H1 (cell line): Measurements from ENCODE around the gene ITGB5. TPM values are rescaled to one million over a fixed set of nuclear protein-coding genes. Genes with fewer than 3 reads are reported as not detected.

Experiments
- CTCF ChIA-PET: fragments of 300-600 bp; sonication (Branson Sonifier 250); formaldehyde crosslinking; loops from one replicate; lab custom pipeline; 2021; ENCODE audit not compliant: partially characterized antibody; lab: Charles Lee
- POLR2A ChIA-PET: fragments of 300-600 bp; sonication (Branson Sonifier 250); formaldehyde crosslinking; loops from one replicate; lab custom pipeline; 2021; ENCODE audit warnings: inconsistent platforms; ENCODE audit not compliant: partially characterized antibody; lab: Charles Lee
- DNase-seq, 2 experiments: peaks; one replicate each; pipeline versions ENCODE4 v3.0.0 to v3.0.0-alpha.2; 2010 to 2022; ENCODE audit warnings: low spot score in 2 of 2, low read depth in 1 of 2, mixed read lengths in 1 of 2
- FAIRE-seq: peaks from 2 replicates; lab custom pipeline; 2011; peaks lifted over from hg19 to GRCh38; lab: Jason Lieb, UNC
- H2AFZ ChIP-seq: 2 replicates; pipeline ENCODE4 v1.8.1; 2012; ENCODE audit warnings: low read length, inconsistent platforms
- H2AK5ac ChIP-seq: 2 replicates; pipeline ENCODE4 v1.6.1; 2013; ENCODE audit warnings: low read depth, low read length
- H2BK120ac ChIP-seq: replicated peaks from 2 replicates; pipeline ENCODE3; 2013; ENCODE audit warnings: low read depth, low read length, inconsistent platforms
- H2BK12ac ChIP-seq: 2 replicates; pipeline ENCODE4 v1.6.1; 2013; ENCODE audit warnings: low read depth, low read length
- H2BK15ac ChIP-seq: 2 replicates; pipeline ENCODE4 v1.6.1; 2013; ENCODE audit warnings: low read length
- H2BK20ac ChIP-seq: 2 replicates; pipeline ENCODE4 v1.6.1; 2013; ENCODE audit warnings: low read length
- H2BK5ac ChIP-seq: 2 replicates; pipeline ENCODE4 v1.6.1; 2013; ENCODE audit warnings: low read depth, low read length
- H3K14ac ChIP-seq: 2 replicates; pipeline ENCODE4 v1.6.1; 2013; ENCODE audit warnings: inconsistent platforms; ENCODE audit not compliant: insufficient read length
- H3K18ac ChIP-seq: 2 replicates; pipeline ENCODE4 v1.6.1; 2013; ENCODE audit warnings: low read length; ENCODE audit errors: extremely low read depth
- H3K23ac ChIP-seq: 2 replicates; pipeline ENCODE4 v1.6.1; 2013; ENCODE audit warnings: inconsistent platforms; ENCODE audit not compliant: insufficient read length
- H3K23me2 ChIP-seq: 2 replicates; pipeline ENCODE4 v1.6.1; 2013; ENCODE audit warnings: low read depth, low read length
- H3K27ac ChIP-seq: 2 replicates; pipeline ENCODE4 v1.6.1; 2011; ENCODE audit warnings: low read depth, low read length, inconsistent platforms
- H3K27me3 ChIP-seq, 4 experiments: replicated peaks in 1 of 4; 1 replicate in 1 of 4; 2 replicates in 3 of 4; pipeline versions ENCODE4 v1.6.1 to v1.8.1; 2011 to 2013; ENCODE audit warnings: low read length in 3 of 4, mild to moderate bottlenecking in 3 of 4, inconsistent platforms in 2 of 4, mixed read lengths in 2 of 4, moderate library complexity in 1 of 4; ENCODE audit not compliant: control insufficient read depth in 3 of 4, insufficient read depth in 3 of 4; ENCODE audit errors: extremely low read depth in 1 of 4
- H3K36me3 ChIP-seq, 4 experiments: 2 replicates each; pipeline versions ENCODE4 v1.6.1 to v1.8.1; 2011 to 2013; ENCODE audit warnings: mild to moderate bottlenecking in 4 of 4, low read length in 3 of 4, moderate library complexity in 2 of 4, control low read depth in 1 of 4, inconsistent platforms in 1 of 4; ENCODE audit not compliant: insufficient read depth in 4 of 4, control insufficient read depth in 2 of 4
- H3K4ac ChIP-seq: replicated peaks from 2 replicates; pipeline ENCODE3; 2013; ENCODE audit warnings: low read length, low read depth, mixed read lengths, inconsistent platforms; ENCODE audit not compliant: insufficient read length
- H3K4me1 ChIP-seq, 4 experiments: replicated peaks in 1 of 4; 1 replicate in 1 of 4; 2 replicates in 3 of 4; pipeline versions ENCODE4 v1.6.1 to v1.8.1; 2011 to 2013; ENCODE audit warnings: low read length in 3 of 4, inconsistent platforms in 2 of 4, mixed read lengths in 1 of 4; ENCODE audit not compliant: insufficient read depth in 4 of 4, control insufficient read depth in 3 of 4
- H3K4me2 ChIP-seq, 2 experiments: 2 replicates each; pipeline versions ENCODE4 v1.6.1 to v1.8.1; 2011 to 2013; ENCODE audit warnings: low read depth in 2 of 2, low read length in 2 of 2, control low read depth in 1 of 2, inconsistent platforms in 1 of 2, mild to moderate bottlenecking in 1 of 2; ENCODE audit not compliant: insufficient read depth in 1 of 2
- H3K4me3 ChIP-seq, 4 experiments: fragments of 200-600, 300-600 bp in 1 of 4; sonication (generic), shearing (Covaris generic), sonication (Bioruptor Twin) in 1 of 4; 2 replicates each; pipeline versions ENCODE4 v1.5.1 to v1.8.1; 2011 to 2016; ENCODE audit warnings: low read length in 4 of 4, low read depth in 3 of 4, control low read depth in 2 of 4, inconsistent platforms in 2 of 4, mild to moderate bottlenecking in 2 of 4, mixed read lengths in 1 of 4, moderate library complexity in 1 of 4; ENCODE audit not compliant: insufficient read depth in 2 of 4; ENCODE audit errors: extremely low read depth in 1 of 4
- H3K56ac ChIP-seq: replicated peaks from 2 replicates; pipeline ENCODE3; 2013; ENCODE audit warnings: low read depth, mild to moderate bottlenecking, mixed read lengths, low read length, inconsistent platforms; ENCODE audit not compliant: insufficient read length
- H3K79me1 ChIP-seq: 2 replicates; pipeline ENCODE4 v1.6.1; 2013; ENCODE audit warnings: low read depth, low read length, control low read depth
- H3K79me2 ChIP-seq, 2 experiments: 2 replicates each; pipeline versions ENCODE4 v1.6.1 to v1.8.1; 2012 to 2013; ENCODE audit warnings: low read length in 2 of 2, mild to moderate bottlenecking in 2 of 2, inconsistent platforms in 1 of 2; ENCODE audit not compliant: insufficient read depth in 2 of 2, control insufficient read depth in 1 of 2
- H3K9ac ChIP-seq, 4 experiments: replicated peaks in 1 of 4; 1 replicate in 1 of 4; 2 replicates in 3 of 4; pipeline versions ENCODE4 v1.6.1 to v1.8.1; 2011 to 2013; ENCODE audit warnings: low read depth in 3 of 4, low read length in 3 of 4, control low read depth in 2 of 4, mild to moderate bottlenecking in 2 of 4, moderate library complexity in 2 of 4, inconsistent platforms in 1 of 4; ENCODE audit errors: extremely low read depth in 1 of 4
- H3K9me3 ChIP-seq, 2 experiments: 2 replicates each; pipeline versions ENCODE4 v1.6.1 to v1.8.1; 2012 to 2013; ENCODE audit warnings: mild to moderate bottlenecking in 2 of 2, moderate library complexity in 2 of 2, control low read depth in 1 of 2, inconsistent platforms in 1 of 2, low read depth in 1 of 2, low read length in 1 of 2, mixed read lengths in 1 of 2; ENCODE audit not compliant: insufficient read depth in 2 of 2
- H4K20me1 ChIP-seq, 2 experiments: replicated peaks in 1 of 2; 2 replicates each; pipeline versions ENCODE3 to v1.8.1; 2011 to 2013; ENCODE audit warnings: inconsistent platforms in 2 of 2, low read length in 2 of 2, mild to moderate bottlenecking in 1 of 2; ENCODE audit not compliant: insufficient read depth in 2 of 2, control insufficient read depth in 1 of 2
- H4K5ac ChIP-seq: 2 replicates; pipeline ENCODE4 v1.6.1; 2013; ENCODE audit warnings: low read length, low read depth, mixed read lengths, inconsistent platforms; ENCODE audit not compliant: insufficient read length
- H4K8ac ChIP-seq: 2 replicates; pipeline ENCODE4 v1.8.0; 2013; ENCODE audit warnings: mild to moderate bottlenecking, moderate library complexity, low read length, inconsistent platforms; ENCODE audit not compliant: insufficient read depth; ENCODE audit errors: extremely low read depth
- H4K91ac ChIP-seq: replicated peaks from 2 replicates; pipeline ENCODE3; 2013; ENCODE audit warnings: low read length, mixed read lengths, inconsistent platforms; ENCODE audit not compliant: insufficient read length
- CTCF ChIP-seq, 3 experiments: IDR thresholded peaks; 1 replicate in 2 of 3; 2 replicates in 1 of 3; pipeline versions ENCODE4 v1.5.1 to v1.6.1; 2011; ENCODE audit warnings: low read length in 3 of 3, mild to moderate bottlenecking in 3 of 3, inconsistent platforms in 2 of 3, low read depth in 1 of 3, moderate library complexity in 1 of 3; ENCODE audit not compliant: insufficient read depth in 1 of 3; ENCODE audit errors: control extremely low read depth in 1 of 3
- EZH2 ChIP-seq: fragments of 200-600 bp; sonication (generic); IDR thresholded peaks from 2 replicates; pipeline ENCODE4 v1.7.1; 2012; ENCODE audit warnings: low read depth, mild to moderate bottlenecking, moderate library complexity, low read length, inconsistent platforms; ENCODE audit not compliant: severe bottlenecking
- FOSL1 ChIP-seq: IDR thresholded peaks from 2 replicates; pipeline ENCODE4 v1.6.1; 2011; ENCODE audit warnings: mild to moderate bottlenecking, low read depth, low read length, moderate library complexity; ENCODE audit not compliant: insufficient read depth
- JUN ChIP-seq: IDR thresholded peaks from 2 replicates; pipeline ENCODE4 v1.6.1; 2011; ENCODE audit warnings: low read depth, mild to moderate bottlenecking, improper control_type of control experiment, low read length
- KDM4A ChIP-seq: IDR thresholded peaks from one replicate; pipeline ENCODE4 v1.7.1; 2012; ENCODE audit warnings: low read depth, mild to moderate bottlenecking, moderate library complexity, low read length, inconsistent platforms; ENCODE audit not compliant: severe bottlenecking
- KDM5A ChIP-seq: fragments of 200-600 bp; IDR thresholded peaks from 2 replicates; pipeline ENCODE4 v1.7.1; 2012; ENCODE audit warnings: mild to moderate bottlenecking, low read length, inconsistent platforms, mixed read lengths
- MAFK ChIP-seq: IDR thresholded peaks from 2 replicates; pipeline ENCODE4 v1.6.1; 2012; ENCODE audit warnings: low read depth, mild to moderate bottlenecking, improper control_type of control experiment, low read length
- RXRA ChIP-seq: IDR thresholded peaks from 2 replicates; pipeline ENCODE4 v1.6.1; 2011; ENCODE audit warnings: low read depth, mild to moderate bottlenecking, low read length, moderate library complexity; ENCODE audit not compliant: insufficient read depth
- TBP ChIP-seq: IDR thresholded peaks from 2 replicates; pipeline ENCODE4 v1.6.1; 2011; ENCODE audit warnings: low read depth, low read length, improper control_type of control experiment
- WGBS, 2 experiments: shearing (Covaris generic) in 1 of 2; methylation state at CpG; one replicate each; pipeline versions ENCODE4 v1.1.6 to v1.1.7; 2013 to 2015; ENCODE audit warnings: low lambda C conversion rate in 2 of 2, mixed read lengths in 2 of 2, inconsistent platforms in 1 of 2, low coverage in 1 of 2, missing lambda C conversion rate in 1 of 2; ENCODE audit not compliant: insufficient replicate concordance in 2 of 2, insufficient coverage in 1 of 2, insufficient read length in 1 of 2; ENCODE audit errors: extremely low coverage in 1 of 2, missing lambda C conversion rate in 1 of 2; 5-methylcytosine and 5-hydroxymethylcytosine counted together
- polyA plus RNA-seq, 7 experiments: library from polyadenylated mRNA; depleted of rRNA in 3 of 7; stranded (reverse) in 5 of 7; unstranded in 2 of 7; fragments of >200 nt in 5 of 7; fragments of 200-250 nt in 2 of 7; gene quantifications; 1 replicate in 5 of 7; 2 replicates in 1 of 7; 4 replicates in 1 of 7; pipeline versions ENCODE4 v1.2.1 to v1.2.3, GENCODE V29; 2011 to 2013; ENCODE audit warnings: missing spikeins in 2 of 7, mixed read lengths in 2 of 7
- total RNA-seq: library from RNA; stranded (reverse); fragmentation: NEBNext Ultra II Directional; extraction: Animal tissue kit (Norgen Biotek cat#: 25700); gene quantifications from 2 replicates; pipeline ENCODE4 v1.2.1, GENCODE V29; 2021

The ITGB5 gene
- total and polyA plus RNA-seq, 2 of the 8 experiments (the other 6 are each of a cell fraction or from before 2014, with no cell fraction given): 101 to 268 TPM

- Histone ChIP-seq H3K4me1 (no peaks in the 10 kb centered on the region; a peak in 1 of 7 replicates), H2BK15ac (no peak overlapping the region), H3K14ac (no peak overlapping the region), H3K23me2 (no peaks in the 10 kb centered on the region), H3K4me2 (no peak overlapping the region), H3K56ac (no peak overlapping the region), H3K4ac (no peak overlapping the region), H2AFZ (no peak overlapping the region), H3K9ac (no peak overlapping the region; a peak in 1 of 7 replicates), H3K27me3 (no peaks in the 10 kb centered on the region; a peak in 1 of 7 replicates), H3K79me2 (no peaks in the 10 kb centered on the region), H3K79me1 (peaks cover 4% of the 10 kb centered on the region; the same call in 1 of the 2 replicates), H2AK5ac (no peak overlapping the region), H3K9me3 (no peaks in the 10 kb centered on the region), H3K27ac (no peak overlapping the region), H4K91ac (no peak overlapping the region), H2BK12ac (no peak overlapping the region), H2BK5ac (no peak overlapping the region), H4K8ac (no peak overlapping the region), H3K18ac (no peak overlapping the region), H4K5ac (no peak overlapping the region), H2BK20ac (no peak overlapping the region), H2BK120ac (no peak overlapping the region), H3K23ac (no peak overlapping the region), H3K36me3 (peaks cover 4 to 12% (median 7%) of the 10 kb centered on the region in 4 experiments; a peak in 6 of 8 replicates), H3K4me3 (no peak overlapping the region), H4K20me1 (peaks cover 0 to 2% of the 10 kb centered on the region in 2 experiments)
- no peak for TF ChIP-seq KDM5A
- no peak for TF ChIP-seq CTCF (IDR thresholded peaks at IDR 0.05; ENCODE audit: control extremely low read depth in 1 of 3, insufficient read depth in 1 of 3, low read depth in 1 of 3, low read length in 3 of 3)
- no peak for TF ChIP-seq MAFK
- no peak for TF ChIP-seq KDM4A
- no peak for TF ChIP-seq JUN
- TF ChIP-seq TBP: no peak
- TF ChIP-seq FOSL1: no peak
- no peak for TF ChIP-seq RXRA
- no peak for TF ChIP-seq EZH2
- ChIA-PET POLR2A (interaction anchor here (2.4 kb wide), 1 partner anchor 12 kb away, joined by 13 read pairs; no protein-coding TSS in a partner anchor), CTCF (interaction anchor here (2.5 to 4.6 kb wide), 2 partner anchors 29 to 56 kb away, joined by 5 to 17 read pairs; no protein-coding TSS in a partner anchor)
- no peak for FAIRE-seq
- 95% methylated on average over 4 of the region's 4 CpGs; no CpG with 5 or more reads in 1 of the 2 experiments for WGBS, 2 experiments
- no peak for DNase-seq
These were observed 71.0 kb downstream of the ITGB5 start for GRCh38 chr3:124816206-124816605.
